GM18508 (cell line): ENCODE results near the gene HIPK2.
"Not testable (repeated sequence)": the region's sequence is repeated elsewhere in the genome, so short reads cannot be mapped to it uniquely, and the experiment has no call there.

Source experiments
- ATAC-seq: cut with Tn5 transposase; IDR thresholded peaks from one replicate; pipeline ENCODE4 v1.9.1; 2021; ENCODE audit warnings: moderate number of reproducible peaks; ENCODE audit not compliant: insufficient read depth, unreplicated experiment

HIPK2 gene

DNA sequence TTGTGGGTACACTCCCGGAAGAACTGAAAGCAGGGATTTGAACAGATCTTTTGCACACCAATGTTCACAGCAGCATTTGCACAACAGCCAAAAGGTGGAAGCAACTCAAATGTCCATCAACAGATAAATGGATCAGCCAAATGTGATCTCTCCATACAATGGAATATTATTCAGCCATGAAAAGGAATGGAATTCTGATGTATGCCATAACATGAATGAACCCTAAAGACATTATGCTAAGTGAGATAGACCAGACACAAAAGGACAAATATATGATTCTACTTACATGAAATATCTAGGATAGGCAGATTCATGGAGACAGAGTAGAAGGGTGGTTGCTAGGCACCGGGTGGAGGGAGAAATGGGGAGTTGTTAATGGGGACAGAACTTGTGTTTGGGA lies 217.6 kb downstream of the HIPK2 start:
- ATAC-seq: no peak

DNA sequence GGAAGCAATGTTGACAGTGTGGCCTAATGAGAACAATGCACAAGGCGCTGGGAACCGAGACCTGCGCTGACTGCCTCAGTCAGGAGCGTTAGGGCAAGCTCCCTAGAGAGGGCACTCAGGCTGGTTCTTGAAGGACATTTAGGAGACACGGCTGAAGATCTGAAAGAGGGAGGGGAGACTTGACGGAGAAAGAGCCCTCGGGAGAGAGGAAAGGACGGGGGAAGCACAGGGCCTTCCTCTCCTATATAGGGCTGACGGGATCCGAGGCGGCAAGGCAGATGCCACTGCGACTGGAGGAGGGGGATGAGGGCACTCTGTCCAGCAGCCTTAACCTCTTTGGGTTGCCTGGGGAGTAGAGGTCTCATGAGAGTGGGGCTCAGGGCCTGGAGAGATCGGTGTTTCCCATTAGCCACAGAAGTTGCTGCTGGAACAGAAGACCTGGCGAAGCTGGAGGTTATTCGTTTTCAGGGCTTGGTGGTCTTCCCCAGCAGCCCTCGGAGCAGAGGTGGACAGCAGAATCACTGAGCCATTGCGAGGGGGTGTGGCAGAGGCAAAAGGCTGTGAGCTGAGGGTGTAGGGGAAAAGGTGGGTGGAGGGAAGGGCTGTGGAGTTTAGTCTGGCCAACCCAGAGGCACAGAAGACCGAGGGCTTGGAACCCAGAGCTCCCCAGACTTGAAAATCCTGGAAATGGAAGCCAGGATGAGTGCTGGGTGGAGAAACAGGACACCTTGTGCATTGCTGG lies 218.3 kb downstream of the HIPK2 start:
- no peak for ATAC-seq

DNA sequence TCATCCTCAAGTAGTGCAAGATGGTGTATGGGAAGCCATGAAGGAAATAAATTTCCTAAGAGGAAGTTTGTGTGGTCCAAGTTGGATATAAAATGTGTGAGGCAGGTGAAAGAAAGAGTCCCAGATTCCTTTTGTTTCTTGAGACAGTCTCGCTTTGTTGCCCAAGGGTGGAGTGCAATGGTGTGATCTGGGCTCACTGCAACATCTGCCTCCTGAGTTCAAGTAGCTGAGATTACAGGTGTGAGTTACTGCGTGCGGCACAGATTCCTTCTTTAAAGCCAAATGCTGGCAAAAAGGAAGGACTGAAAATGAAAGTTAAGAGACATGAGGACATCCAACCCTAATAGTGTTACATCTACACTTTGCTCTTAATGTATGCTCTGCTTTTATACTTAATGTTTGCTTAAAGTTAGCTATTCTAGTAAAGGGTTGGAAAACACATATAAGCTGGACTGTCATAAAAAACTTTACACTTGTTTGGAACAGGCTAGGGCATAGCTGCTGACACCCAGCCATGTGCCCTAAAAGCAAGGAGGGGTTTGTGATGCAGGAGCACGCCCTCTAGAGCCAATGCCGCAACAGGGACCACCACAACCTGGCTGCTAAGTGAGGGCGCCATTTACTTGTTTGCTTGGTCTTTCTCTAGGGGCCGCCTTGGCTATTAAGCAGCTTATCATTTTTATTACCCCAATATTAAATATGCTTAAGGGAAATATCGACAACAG lies 219.8 kb downstream of the HIPK2 start:
- no peak for ATAC-seq

DNA sequence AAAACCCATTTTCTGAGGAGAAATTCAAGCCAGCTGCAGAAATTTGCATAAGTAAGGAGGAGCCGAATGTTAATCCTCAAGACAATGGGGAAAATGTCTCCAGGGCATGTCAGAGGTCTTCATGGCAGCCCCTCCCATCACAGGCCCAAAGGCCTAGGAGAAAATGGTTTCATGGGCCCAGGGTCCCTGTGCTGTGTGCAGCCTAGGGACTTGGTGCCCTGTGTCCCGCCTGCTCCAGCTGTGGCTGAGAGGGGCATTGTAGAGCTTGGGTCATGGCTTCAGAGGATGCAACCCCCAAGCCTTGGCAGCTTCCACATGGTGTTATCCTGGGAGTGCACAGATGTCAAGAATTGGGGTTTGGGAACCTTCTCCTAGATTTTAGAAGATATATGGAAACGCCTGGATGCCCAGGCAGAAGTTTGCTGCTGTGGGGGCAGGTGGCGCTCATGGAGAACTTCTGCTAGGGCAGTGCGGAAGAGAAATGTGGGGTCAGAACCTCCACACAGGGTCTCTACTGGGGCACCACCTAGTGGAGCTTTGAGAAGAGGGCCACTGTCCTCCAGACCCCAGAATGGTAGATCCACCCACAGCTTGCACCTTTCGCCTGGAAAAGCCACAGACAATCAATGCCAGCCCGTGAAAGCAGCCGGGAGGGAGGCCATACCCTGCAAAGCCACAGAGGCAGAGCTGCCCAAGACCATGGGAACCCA lies 223.7 kb downstream of the HIPK2 start:
- ATAC-seq: not testable (repeated sequence)

DNA sequence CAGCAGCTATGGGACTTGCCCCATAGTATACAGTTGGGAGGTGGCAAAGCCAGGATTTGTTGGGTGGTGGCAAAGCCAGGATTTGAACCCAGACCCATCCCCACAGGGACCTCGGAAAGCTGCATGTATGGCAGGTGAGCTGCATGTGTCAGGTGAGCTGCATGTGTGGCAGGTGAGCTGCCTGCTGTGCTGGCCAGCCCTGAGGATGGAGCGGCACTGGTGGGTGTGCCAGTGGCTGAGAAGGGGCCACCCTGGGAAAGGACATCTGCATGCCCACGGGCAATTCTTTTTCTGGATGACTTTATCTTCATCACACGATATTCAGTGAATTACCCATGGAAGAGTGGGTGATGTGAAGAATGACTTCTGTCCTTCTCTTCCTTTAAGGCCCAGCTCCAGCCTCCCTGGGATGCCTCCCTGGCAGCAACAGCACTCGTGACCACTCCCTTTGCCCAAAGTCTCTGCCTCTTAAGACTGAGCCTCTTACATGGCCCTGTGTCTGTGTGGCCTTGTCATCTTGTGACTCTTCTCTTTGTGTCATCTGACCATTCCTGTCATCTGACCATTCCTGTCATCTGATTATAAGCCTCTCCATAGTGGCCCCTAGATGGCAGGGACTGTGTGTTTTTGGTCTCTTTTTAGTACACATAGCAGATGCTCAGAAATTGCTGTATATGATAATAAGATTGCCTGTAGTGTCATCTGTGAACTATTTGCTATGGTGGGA lies 229.3 kb downstream of the HIPK2 start:
- no peak for ATAC-seq

DNA sequence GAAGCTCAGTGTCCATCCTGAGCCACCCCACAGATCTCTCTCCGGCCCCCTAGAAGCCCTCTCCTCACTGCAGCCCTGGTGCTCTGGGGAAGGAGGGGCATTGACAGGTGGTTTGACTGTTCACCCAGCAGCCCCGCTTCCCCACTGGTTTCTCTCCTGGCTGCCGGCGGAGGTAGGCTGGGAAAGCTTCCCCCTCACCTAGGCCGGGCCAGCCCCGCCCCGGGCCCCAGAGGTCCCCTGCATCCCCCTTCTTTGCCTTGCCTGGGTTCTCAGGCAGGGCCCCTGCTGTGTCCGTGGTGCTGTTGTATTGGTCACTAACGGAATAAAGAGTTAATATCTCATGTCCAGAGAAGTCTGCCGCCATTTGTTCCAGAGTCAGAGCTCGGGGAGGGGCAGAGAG lies 233.2 kb downstream of the HIPK2 start:
- ATAC-seq: no peak

DNA sequence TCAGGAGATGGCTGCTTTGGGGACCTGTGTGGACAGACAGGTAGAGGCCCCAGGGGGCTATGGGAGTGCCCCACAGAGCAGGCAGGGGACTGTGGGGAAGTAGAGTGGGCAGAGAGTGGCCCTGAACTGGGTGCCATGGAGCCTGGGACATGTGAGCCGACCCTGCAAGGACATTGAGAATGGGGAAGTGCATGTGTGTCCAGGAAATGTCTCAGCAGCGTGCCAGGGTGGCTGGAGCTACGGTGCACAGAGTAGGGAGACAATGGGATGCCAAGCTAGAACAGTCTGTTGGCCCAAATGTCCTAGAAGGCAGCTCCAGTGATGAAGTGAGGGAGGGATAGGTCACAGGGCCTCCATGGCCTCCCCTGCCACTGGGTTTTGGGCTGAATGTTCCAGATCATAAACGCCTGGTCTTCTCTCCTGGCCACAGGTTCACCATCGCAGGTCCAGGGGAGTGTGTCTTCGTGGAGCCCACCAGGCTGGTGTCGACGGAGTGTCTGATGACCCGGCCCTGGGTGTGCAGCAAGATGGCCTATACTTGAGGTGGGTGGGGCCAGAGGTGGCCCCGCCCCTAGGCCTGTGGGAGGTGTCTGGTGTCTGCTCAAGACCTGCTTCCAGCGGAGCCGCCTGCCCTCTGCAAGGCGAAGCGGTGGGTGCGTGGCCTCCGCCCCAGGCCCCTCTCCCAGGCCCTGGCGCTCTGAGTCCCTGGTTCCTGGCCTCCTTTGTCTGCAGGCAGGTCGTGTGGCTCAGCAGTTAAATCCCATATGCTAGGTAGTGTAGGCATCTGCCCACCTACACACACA lies 233.8 kb downstream of the HIPK2 start:
- ATAC-seq: no peak

DNA sequence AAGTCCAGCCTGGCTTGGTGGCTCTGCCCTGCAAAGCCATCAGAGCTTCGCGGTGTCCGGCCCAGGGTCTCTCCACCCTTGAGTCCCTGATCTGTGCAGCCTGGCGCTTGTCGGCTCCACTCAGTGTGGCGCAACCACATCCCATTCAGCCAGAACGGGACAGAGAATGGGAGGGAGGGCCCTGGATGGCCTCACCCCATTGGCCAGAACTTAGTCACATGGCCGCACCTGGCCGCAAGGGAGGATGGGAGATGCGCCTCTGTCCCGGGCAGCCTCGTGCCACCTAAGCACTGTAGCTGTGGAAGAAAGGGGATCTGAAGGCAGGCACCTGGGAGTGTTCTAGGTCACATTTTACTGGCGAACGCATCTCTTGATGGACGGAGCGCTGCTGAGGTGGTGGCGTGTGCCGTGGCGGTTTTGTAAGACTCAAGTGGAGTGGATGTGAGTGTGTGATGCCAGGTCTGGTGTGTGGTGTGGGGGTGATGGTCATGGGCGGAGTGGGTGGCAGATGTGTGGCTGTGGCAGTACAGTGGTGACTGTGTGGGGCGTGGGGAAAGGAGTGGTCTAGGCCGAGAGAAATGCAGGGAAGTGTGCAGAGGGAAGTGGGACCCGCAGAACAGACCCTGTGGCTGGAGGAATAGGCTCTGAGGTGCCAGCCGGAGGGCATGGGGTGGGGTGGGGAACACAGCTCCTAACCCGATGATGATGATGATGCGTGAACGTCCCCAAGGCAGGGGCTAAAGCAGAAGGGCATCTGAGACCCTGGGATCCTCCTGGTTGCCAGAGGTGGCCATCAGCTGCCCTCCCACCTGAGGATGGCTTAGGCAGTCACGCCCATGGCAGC lies 235.3 kb downstream of the HIPK2 start:
- no peak for ATAC-seq

DNA sequence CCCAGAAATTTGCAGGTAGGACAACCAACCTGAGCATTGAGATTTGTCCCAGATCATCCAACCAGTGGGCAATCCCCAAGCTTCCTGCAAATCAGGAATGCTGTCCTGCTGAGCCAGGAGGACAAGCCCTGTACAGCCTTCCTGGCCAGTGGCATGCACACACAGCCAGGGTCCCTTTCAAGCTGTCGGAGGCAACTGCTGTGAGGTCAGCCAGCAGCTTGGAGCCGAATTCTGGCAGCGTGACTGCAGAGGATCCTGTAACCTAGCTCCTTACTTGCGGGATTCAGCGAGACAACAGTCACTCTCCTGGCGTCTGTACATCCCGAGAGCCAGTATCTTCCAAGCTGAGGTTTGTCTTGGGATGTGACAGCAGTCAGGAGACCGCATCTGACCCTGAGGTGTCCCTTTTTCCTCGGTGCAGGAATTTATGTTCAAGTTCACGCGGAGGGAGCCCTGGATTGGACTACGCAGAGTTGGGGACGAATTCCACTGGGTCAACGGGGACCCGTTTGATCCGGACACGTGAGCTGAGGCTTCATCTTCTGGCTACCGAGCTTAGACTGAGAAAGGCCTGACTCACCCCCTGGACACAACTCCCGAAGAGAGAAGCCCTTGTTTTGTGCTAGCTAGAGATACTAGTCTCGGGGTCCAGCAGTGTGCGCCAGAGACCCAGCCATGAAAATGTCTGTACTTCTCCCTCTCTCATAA lies 236.0 kb downstream of the HIPK2 start:
- no peak for ATAC-seq

DNA sequence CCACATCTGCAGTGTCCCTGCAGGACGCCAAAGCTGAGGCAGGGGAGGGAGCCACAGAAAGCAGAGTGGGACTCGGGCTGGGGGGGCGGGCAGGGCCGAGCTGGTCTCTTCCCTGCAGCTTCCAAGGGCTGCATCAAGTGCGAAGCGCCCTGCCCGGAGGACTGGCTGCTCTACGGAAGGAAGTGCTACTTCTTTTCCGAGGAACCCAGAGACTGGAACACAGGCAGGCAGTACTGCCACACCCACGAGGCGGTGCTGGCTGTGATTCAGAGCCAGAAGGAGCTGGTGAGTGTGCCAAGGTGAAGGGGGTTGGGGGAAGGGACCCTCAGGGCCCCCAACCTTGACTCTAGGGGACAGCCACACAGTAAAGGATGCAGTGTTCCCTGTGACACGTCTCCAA lies 237.6 kb downstream of the HIPK2 start:
- ATAC-seq: no peak

DNA sequence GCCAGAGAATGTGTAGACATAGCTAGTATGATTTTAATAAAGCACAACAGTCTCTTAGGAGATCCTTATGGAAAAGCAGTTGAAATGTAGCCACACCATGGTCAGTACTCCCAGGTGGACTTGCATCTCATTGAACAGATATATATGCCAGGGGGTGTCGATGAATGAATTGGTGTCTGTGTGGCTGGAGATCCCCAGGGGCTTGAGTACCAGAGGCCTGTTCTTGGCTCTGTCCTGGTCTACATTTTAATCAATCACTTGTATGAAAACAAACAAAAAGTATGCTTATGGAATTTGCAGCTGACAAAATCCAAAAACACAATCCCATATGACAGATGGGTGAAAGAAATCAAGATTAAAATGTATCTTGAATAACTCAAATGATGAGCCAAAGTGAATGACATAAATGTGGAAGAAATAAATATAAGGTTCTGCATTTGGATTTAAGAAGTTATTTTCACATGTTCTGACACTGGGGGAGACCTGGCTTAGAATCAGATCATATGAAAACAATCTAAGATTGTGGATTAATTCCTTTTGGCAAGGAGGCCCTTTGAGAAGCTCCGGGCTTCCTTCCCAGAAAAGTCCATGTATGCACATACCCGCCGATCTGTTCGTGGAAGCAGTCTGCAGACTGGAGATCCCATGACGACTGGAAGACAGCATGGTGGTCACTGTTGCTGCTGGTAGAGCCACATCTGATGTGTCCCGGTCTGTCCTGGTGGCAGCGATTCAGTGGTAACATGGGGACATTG lies 238.7 kb downstream of the HIPK2 start:
- no peak for ATAC-seq

DNA sequence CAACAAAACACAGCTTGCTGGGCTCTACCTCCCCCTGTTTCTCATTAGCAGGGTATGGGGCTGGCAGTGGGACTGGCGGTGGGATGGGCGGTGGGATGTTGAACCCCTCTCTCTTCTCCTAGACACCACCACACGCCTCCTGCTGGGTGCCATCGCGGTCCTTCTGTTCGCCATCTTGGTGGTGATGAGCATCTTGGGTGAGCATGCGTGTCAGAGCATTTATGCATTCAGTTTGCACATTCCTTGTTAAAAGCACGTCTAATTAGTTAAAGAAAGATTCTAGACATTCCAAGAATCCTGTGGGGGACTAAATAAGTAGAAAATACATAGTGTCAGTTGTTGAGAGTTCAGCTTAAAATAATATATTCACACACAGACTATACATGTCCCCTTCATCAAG lies 241.6 kb downstream of the HIPK2 start:
- ATAC-seq: no peak

DNA sequence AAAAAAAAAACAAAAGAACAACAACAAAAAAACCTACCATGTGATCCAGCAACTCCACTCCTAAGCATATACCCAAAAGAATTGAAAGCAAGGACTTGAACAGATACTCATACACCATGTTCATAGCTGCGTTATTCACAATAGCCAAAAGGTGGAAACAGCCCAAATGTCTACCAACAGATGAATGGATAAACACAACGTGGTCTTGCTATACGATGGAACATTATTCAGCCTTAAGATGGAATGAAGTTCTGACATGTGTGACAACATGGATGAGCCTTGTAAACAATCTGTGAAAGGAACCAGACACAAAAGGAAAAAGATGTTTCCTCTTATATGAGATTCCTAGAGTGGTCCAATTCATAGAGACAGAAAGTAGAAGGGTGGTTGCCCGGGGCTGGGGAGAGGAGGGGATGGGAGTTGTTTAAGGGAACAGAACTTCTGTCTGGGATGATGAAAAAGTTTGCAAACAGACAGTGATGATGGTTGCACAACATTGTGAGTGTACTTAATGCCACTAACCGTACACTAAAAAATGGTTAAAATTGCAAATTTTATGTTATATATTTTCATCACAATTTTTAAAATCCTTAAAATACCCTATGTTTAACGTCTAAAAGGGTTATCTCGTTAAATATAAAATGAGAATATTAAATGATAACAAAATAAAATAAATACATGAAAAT lies 242.7 kb downstream of the HIPK2 start:
- ATAC-seq: no peak

DNA sequence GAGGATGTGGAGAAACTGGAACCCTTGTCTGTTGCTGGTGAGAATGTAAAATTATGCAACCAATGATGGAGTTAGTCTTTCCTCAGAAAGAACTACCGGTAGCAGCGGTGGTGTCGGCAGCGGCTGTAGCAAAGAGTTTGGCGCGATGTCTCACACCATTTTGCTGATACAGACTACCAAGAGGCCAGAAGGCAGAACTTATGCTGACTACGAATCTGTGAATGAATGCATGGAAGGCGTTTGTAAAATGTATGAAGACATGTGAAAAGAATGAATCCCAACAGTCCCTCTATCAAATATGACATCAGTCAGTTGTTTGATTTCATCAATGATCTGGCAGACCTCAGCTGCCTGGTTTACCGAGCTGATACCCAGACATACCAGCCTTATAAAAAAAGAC lies 243.7 kb downstream of the HIPK2 start:
- ATAC-seq: no peak

DNA sequence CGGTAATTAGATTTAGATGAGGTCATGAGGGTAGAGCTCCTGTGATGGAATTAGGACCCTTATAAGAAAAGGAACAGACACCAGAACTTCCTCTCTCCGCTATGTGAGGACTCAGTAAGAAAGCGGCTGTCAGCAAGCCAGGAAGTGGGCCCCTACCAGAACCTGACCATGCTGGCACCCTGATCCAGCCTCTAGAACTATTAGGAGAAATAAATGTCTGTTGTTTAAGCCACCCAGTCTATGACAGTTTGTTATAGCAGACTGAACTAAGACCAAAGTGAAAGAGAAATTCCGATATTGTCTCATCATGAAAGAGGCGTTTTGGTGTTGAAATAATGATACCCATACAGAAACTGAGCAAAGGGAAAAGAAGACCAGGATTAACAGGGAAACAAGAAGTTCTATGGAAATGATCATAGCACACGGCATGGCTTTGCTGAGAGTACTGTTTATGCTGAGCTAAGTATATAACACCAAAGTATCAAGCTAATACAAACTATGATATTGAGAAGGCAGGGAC lies 245.1 kb downstream of the HIPK2 start:
- no peak for ATAC-seq

DNA sequence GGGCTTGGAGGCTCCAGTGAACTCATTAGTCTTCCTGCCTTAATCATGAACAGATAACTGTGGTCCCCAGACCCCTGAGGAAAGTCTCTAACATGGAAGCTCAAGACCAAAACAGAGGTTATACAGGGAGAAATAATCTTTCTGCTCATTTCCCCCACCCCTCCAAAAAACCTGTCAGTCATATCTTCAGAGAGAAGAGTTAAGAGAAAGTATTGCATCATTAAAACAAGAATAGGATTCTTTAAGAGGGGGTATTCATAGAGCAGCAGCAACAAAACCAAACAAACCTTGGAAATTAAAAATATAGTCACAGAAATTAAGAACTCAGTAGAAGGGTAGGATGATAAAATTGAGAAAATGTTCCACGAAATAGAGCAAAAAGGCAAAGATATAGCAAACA lies 246.7 kb downstream of the HIPK2 start:
- no peak for ATAC-seq
